GM21360 (cell line): ENCODE results near the gene REEP3.
"Not testable (repeated sequence)": the region's sequence is repeated elsewhere in the genome, so short reads cannot be mapped to it uniquely, and the experiment has no call there.

Experiments used
- ATAC-seq: cut with Tn5 transposase; IDR thresholded peaks from one replicate; pipeline ENCODE4 v1.9.1; 2021; ENCODE audit warnings: mild to moderate bottlenecking, moderate library complexity; ENCODE audit not compliant: unreplicated experiment

Gene REEP3

GRCh38 chr10:63547628-63548360, 26.6 kb downstream of the REEP3 start:
- ATAC-seq: no peak

- no peak for ATAC-seq
Observed at GRCh38 chr10:63548860-63549259, 27.7 kb downstream of the REEP3 start.

GRCh38 chr10:63549810-63550209, 28.6 kb downstream of the REEP3 start:
- no peak for ATAC-seq

- ATAC-seq: no peak
Observed at GRCh38 chr10:63553031-63553430, 31.8 kb downstream of the REEP3 start.

GRCh38 chr10:63553473-63553872, 32.3 kb downstream of the REEP3 start:
- no peak for ATAC-seq

GRCh38 chr10:63554657-63555056, 33.5 kb downstream of the REEP3 start:
- peak; percentile 77 for ATAC-seq

GRCh38 chr10:63555330-63555729, 34.1 kb downstream of the REEP3 start:
- ATAC-seq: no peak

- ATAC-seq: no peak
Observed at GRCh38 chr10:63558132-63558784, 37.1 kb downstream of the REEP3 start.

- ATAC-seq: no peak
Observed at GRCh38 chr10:63561341-63561740, 40.1 kb downstream of the REEP3 start.

GRCh38 chr10:63562391-63562790, 41.2 kb downstream of the REEP3 start:
- no peak for ATAC-seq

- ATAC-seq: no peak
Observed at GRCh38 chr10:63562857-63563256, 41.7 kb downstream of the REEP3 start.

GRCh38 chr10:63563623-63564022, 42.4 kb downstream of the REEP3 start:
- no peak for ATAC-seq

- ATAC-seq: not testable (repeated sequence)
Observed at GRCh38 chr10:63564731-63565130, 43.5 kb downstream of the REEP3 start.

- ATAC-seq: peak; percentile 55
Observed at GRCh38 chr10:63573068-63573697, 52.0 kb downstream of the REEP3 start.

GRCh38 chr10:63574011-63574410, 52.8 kb downstream of the REEP3 start:
- no peak for ATAC-seq

GRCh38 chr10:63576501-63576900, 55.3 kb downstream of the REEP3 start:
- no peak for ATAC-seq

GRCh38 chr10:63578501-63578900, 57.3 kb downstream of the REEP3 start:
- ATAC-seq: no peak

- ATAC-seq: no peak
Observed at GRCh38 chr10:63579371-63580014, 58.3 kb downstream of the REEP3 start.

- no peak for ATAC-seq
Observed at GRCh38 chr10:63582690-63583089, 61.5 kb downstream of the REEP3 start.

GRCh38 chr10:63583397-63583796, 62.2 kb downstream of the REEP3 start:
- ATAC-seq: no peak

- no peak for ATAC-seq
Observed at GRCh38 chr10:63583909-63584724, 62.9 kb downstream of the REEP3 start.
